IMR-90 (cell line): ENCODE results near the gene EVA1A. TPM values are rescaled to one million over a fixed set of nuclear protein-coding genes. Genes with fewer than 3 reads are reported as not detected.

Source experiments
- ATAC-seq: fragments of 200-7000 bp; cut with Tn5 transposase; 2 replicates; pipeline ENCODE4 v1.9.1; 2020; ENCODE audit warnings: low read depth, mild to moderate bottlenecking, moderate library complexity
- BruUV-seq: library from RNA; stranded (reverse); fragments of 400-500 nt; replicated peaks from 2 replicates; lab custom pipeline; 2021; lab: Mats Ljungman, UMichigan
- CTCF ChIA-PET: fragments of 300-600 bp; formaldehyde crosslinking; extraction: SDS; loops from one replicate; lab custom pipeline; 2021; ENCODE audit warnings: antibody characterized with exemption; lab: Yijun Ruan, JAX
- POLR2A ChIA-PET: fragments of 300-600 bp; sonication (Branson Sonifier 250); formaldehyde crosslinking; loops from one replicate; lab custom pipeline; 2022; ENCODE audit warnings: antibody characterized with exemption; ENCODE audit not compliant: unreplicated experiment; lab: Charles Lee
- DNase-seq: peaks from one replicate; pipeline ENCODE4 v3.0.0; 2013
- H2AFZ ChIP-seq: replicated peaks from 2 replicates; pipeline ENCODE3; 2013; ENCODE audit warnings: low read length, mild to moderate bottlenecking; ENCODE audit not compliant: poor library complexity
- H2AK5ac ChIP-seq: 2 replicates; pipeline ENCODE4 v1.6.1; 2013; ENCODE audit warnings: low read depth, low read length, inconsistent platforms
- H2AK9ac ChIP-seq: replicated peaks from 2 replicates; pipeline ENCODE3; 2013; ENCODE audit warnings: mild to moderate bottlenecking, low read depth, low read length, moderate library complexity; ENCODE audit not compliant: poor library complexity
- H2BK120ac ChIP-seq: 2 replicates; pipeline ENCODE4 v1.6.1; 2013; ENCODE audit warnings: low read depth, low read length, inconsistent platforms
- H2BK15ac ChIP-seq: 3 replicates; pipeline ENCODE4 v1.6.1; 2013; ENCODE audit warnings: low read depth, low read length, inconsistent platforms
- H2BK20ac ChIP-seq: 2 replicates; pipeline ENCODE4 v1.6.1; 2013; ENCODE audit warnings: low read depth, mild to moderate bottlenecking, inconsistent platforms, low read length, moderate library complexity
- H2BK5ac ChIP-seq: 2 replicates; pipeline ENCODE4 v1.6.1; 2013; ENCODE audit warnings: mild to moderate bottlenecking, low read depth, low read length, inconsistent platforms; ENCODE audit not compliant: poor library complexity, severe bottlenecking
- H3K14ac ChIP-seq: replicated peaks from 2 replicates; pipeline ENCODE4 v1.6.1; 2013; ENCODE audit warnings: low read depth, low read length, inconsistent platforms
- H3K18ac ChIP-seq: 2 replicates; pipeline ENCODE4 v1.6.1; 2013; ENCODE audit warnings: low read depth, low read length, control low read depth
- H3K23ac ChIP-seq: 2 replicates; pipeline ENCODE4 v1.6.1; 2013; ENCODE audit warnings: low read depth, low read length, inconsistent platforms
- H3K27ac ChIP-seq: 2 replicates; pipeline ENCODE4 v1.5.1; 2013; ENCODE audit warnings: mild to moderate bottlenecking, control low read depth, low read length; ENCODE audit not compliant: insufficient read depth
- H3K27me3 ChIP-seq: 2 replicates; pipeline ENCODE4 v1.6.1; 2013; ENCODE audit warnings: low read length; ENCODE audit not compliant: control insufficient read depth, insufficient read depth
- H3K36me3 ChIP-seq: 2 replicates; pipeline ENCODE4 v1.6.1; 2013; ENCODE audit warnings: low read length, mixed read lengths; ENCODE audit not compliant: control insufficient read depth, insufficient read depth
- H3K4ac ChIP-seq: 2 replicates; pipeline ENCODE4 v1.6.1; 2013; ENCODE audit warnings: low read depth, low read length, inconsistent platforms
- H3K4me1 ChIP-seq: 2 replicates; pipeline ENCODE4 v1.6.1; 2013; ENCODE audit warnings: low read length, mixed read lengths; ENCODE audit not compliant: control insufficient read depth, insufficient read depth
- H3K4me2 ChIP-seq: 2 replicates; pipeline ENCODE4 v1.6.1; 2013; ENCODE audit warnings: low read depth, mild to moderate bottlenecking, control low read depth, low read length, moderate library complexity
- H3K4me3 ChIP-seq: 2 replicates; pipeline ENCODE4 v1.5.1; 2013; ENCODE audit warnings: low read depth, mild to moderate bottlenecking, control low read depth, low read length, moderate library complexity; ENCODE audit not compliant: insufficient read depth
- H3K56ac ChIP-seq: 2 replicates; pipeline ENCODE4 v1.6.1; 2013; ENCODE audit warnings: low read length, inconsistent platforms; ENCODE audit not compliant: insufficient read depth; ENCODE audit errors: extremely low read depth
- H3K79me1 ChIP-seq, 2 experiments: 2 replicates each; pipeline ENCODE4 v1.6.1; 2013; ENCODE audit warnings: low read length in 2 of 2, inconsistent platforms in 1 of 2, low read depth in 1 of 2
- H3K9ac ChIP-seq: 2 replicates; pipeline ENCODE4 v1.6.1; 2013; ENCODE audit warnings: low read depth, low read length, control low read depth
- H3K9me1 ChIP-seq: 2 replicates; pipeline ENCODE4 v1.6.1; 2013; ENCODE audit warnings: low read length, inconsistent platforms; ENCODE audit not compliant: insufficient read depth
- H3K9me3 ChIP-seq: 2 replicates; pipeline ENCODE4 v1.6.1; 2013; ENCODE audit warnings: low read length; ENCODE audit not compliant: control insufficient read depth, insufficient read depth
- H4K20me1 ChIP-seq: 2 replicates; pipeline ENCODE4 v1.6.1; 2013; ENCODE audit warnings: low read length, inconsistent platforms; ENCODE audit not compliant: insufficient read depth
- H4K5ac ChIP-seq: 2 replicates; pipeline ENCODE4 v1.6.1; 2013; ENCODE audit warnings: mild to moderate bottlenecking, low read depth, low read length, control low read depth
- H4K8ac ChIP-seq, 2 experiments: 2 replicates each; pipeline ENCODE4 v1.6.1; 2013; ENCODE audit warnings: low read depth in 2 of 2, low read length in 2 of 2, control low read depth in 1 of 2, inconsistent platforms in 1 of 2
- H4K91ac ChIP-seq: 2 replicates; pipeline ENCODE4 v1.6.1; 2013; ENCODE audit warnings: low read depth, low read length, inconsistent platforms; ENCODE audit not compliant: insufficient read depth
- CEBPB ChIP-seq: IDR thresholded peaks from 2 replicates; pipeline ENCODE4 v1.6.1; 2012; ENCODE audit warnings: low read depth, low read length, improper control_type of control experiment
- CHD1 ChIP-seq: IDR thresholded peaks from 2 replicates; pipeline ENCODE4 v1.6.1; 2012; ENCODE audit warnings: low read depth, low read length, improper control_type of control experiment
- FOS ChIP-seq: fragments of 150-350 bp; IDR thresholded peaks from 2 replicates; pipeline ENCODE4 v1.6.1; 2016; ENCODE audit warnings: low read depth, low read length
- MAFK ChIP-seq: IDR thresholded peaks from 2 replicates; pipeline ENCODE4 v1.6.1; 2012; ENCODE audit warnings: low read depth, low read length, improper control_type of control experiment
- MAZ ChIP-seq: IDR thresholded peaks from 2 replicates; pipeline ENCODE4 v1.6.1; 2012; ENCODE audit warnings: low read depth, mild to moderate bottlenecking, low read length, improper control_type of control experiment, moderate library complexity, borderline replicate concordance
- MXI1 ChIP-seq: IDR thresholded peaks from 2 replicates; pipeline ENCODE4 v1.6.1; 2012; ENCODE audit warnings: low read depth, mild to moderate bottlenecking, low read length, moderate library complexity, borderline replicate concordance
- NFE2L2 ChIP-seq: fragments of 150-350 bp; IDR thresholded peaks from 2 replicates; pipeline ENCODE4 v1.6.1; 2016; ENCODE audit warnings: low read depth, mild to moderate bottlenecking, low read length
- POLR2A ChIP-seq: IDR thresholded peaks from 2 replicates; pipeline ENCODE4 v1.6.1; 2012; ENCODE audit warnings: mild to moderate bottlenecking, low read depth, low read length
- RCOR1 ChIP-seq: IDR thresholded peaks from 2 replicates; pipeline ENCODE4 v1.6.1; 2012; ENCODE audit warnings: mild to moderate bottlenecking, low read length, improper control_type of control experiment; ENCODE audit not compliant: insufficient replicate concordance
- RFX5 ChIP-seq: IDR thresholded peaks from 2 replicates; pipeline ENCODE4 v1.8.0; 2012; ENCODE audit warnings: low read depth, mild to moderate bottlenecking, low read length, moderate library complexity
- SMC3 ChIP-seq: fragments of 150-350 bp; IDR thresholded peaks from 2 replicates; pipeline ENCODE4 v1.6.1; 2016; ENCODE audit warnings: low read depth, mild to moderate bottlenecking, antibody characterized with exemption, low read length, moderate library complexity
- USF2 ChIP-seq: fragments of 150-350 bp; IDR thresholded peaks from 2 replicates; pipeline ENCODE4 v1.6.1; 2017; ENCODE audit warnings: mild to moderate bottlenecking, antibody characterized with exemption, low read length, low read depth
- whole genome bisulfite sequencing, 2 experiments: methylation state at CpG; one replicate each; pipeline versions ENCODE4 v1.1.5 to v1.1.7; 2013; ENCODE audit warnings: missing lambda C conversion rate in 2 of 2; ENCODE audit not compliant: insufficient read length in 1 of 2; ENCODE audit errors: extremely low coverage in 2 of 2; 5-methylcytosine and 5-hydroxymethylcytosine counted together
- dilution Hi-C: fragments of 300-500 bp; cut with HindIII; formaldehyde crosslinking; loops from one replicate; pipeline ENCODE4 v1.14.3; 2018; ENCODE audit warnings: low sequenced_read_pairs; ENCODE audit not compliant: unreplicated experiment
- in situ Hi-C: fragments of 300-500 bp; cut with MboI; formaldehyde crosslinking; loops from 3 replicates; pipeline ENCODE4 v1.14.3; 2019; ENCODE audit warnings: low sequenced_read_pairs, inconsistent platforms, mixed read lengths
- intact Hi-C: fragments of 100-400 bp; cut with micrococcal nuclease; formaldehyde crosslinking; loops from 2 replicates; pipeline ENCODE4 v1.10.0; 2022
- polyA plus RNA-seq, 3 experiments: library from polyadenylated mRNA; depleted of rRNA; stranded (reverse); fragments of >200 nt; gene quantifications; 2 replicates each; pipeline ENCODE4 v1.2.3, GENCODE V29; 2012; ENCODE audit warnings: low replicate concordance in 1 of 3
- total RNA-seq: library from RNA; depleted of rRNA; stranded (reverse); fragments of >200 nt; gene quantifications from 2 replicates; pipeline ENCODE4 v1.2.3, GENCODE V29; 2012
- TF ChIP-seq, protein P1 (sequence below): conservative IDR thresholded peaks from 2 replicates; pipeline ENCODE4 v1.5.1; 2012; ENCODE audit warnings: mild to moderate bottlenecking, low read depth, low read length, improper control_type of control experiment
- TF ChIP-seq, protein P2 (sequence below): fragments of 150-350 bp; IDR thresholded peaks from 2 replicates; pipeline ENCODE4 v1.6.1; 2016; ENCODE audit warnings: low read depth, mild to moderate bottlenecking, low read length, moderate library complexity, borderline replicate concordance

Gene EVA1A
- total and polyA plus RNA-seq, 2 of the 4 experiments (the other 2 are of a cell fraction) = 54.5 to 93.7 TPM

DNA sequence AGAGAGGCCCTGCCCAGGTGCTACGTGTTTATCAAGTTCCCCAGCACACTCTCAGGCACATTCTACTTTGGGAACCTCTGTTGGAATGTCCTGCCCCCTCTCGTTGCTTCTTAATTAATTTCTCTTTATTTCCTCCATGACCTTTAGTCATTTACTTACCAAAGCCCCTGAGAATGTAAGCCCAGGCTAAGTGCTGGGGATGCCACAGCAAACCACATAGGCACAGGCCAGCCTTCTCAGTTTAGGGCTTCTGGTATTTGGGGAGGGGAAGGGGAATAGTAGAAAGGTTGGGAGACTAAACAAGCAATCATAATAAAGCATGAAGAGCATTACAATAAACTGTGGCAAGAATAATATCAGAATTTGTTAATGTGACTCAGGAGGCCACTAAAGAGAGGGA is 85.7 kb downstream of the EVA1A start:
- no TSS peak for BruUV-seq
- Histone ChIP-seq H2BK120ac (no peak overlapping the region), H2BK15ac (no peak overlapping the region), H3K27me3 (peaks cover 15% of the 10 kb centered on the region), H3K4me3 (no peak overlapping the region), H4K91ac (no peak overlapping the region), H3K14ac (no peak overlapping the region), H4K20me1 (no peaks in the 10 kb centered on the region), H3K4ac (no peak overlapping the region), H2BK20ac (no peak overlapping the region), H3K9me1 (no peaks in the 10 kb centered on the region), H3K18ac (no peak overlapping the region), H4K8ac (no peak overlapping the region), H3K9me3 (no peaks in the 10 kb centered on the region), H4K5ac (no peak overlapping the region), H3K56ac (no peak overlapping the region), H3K23ac (no peak overlapping the region), H3K4me2 (no peak overlapping the region), H3K79me1 (no peaks in the 10 kb centered on the region), H3K9ac (no peak overlapping the region), H2AK5ac (no peak overlapping the region), H2BK5ac (no peak overlapping the region), H2AK9ac (no peak overlapping the region), H3K27ac (no peak overlapping the region), H2AFZ (no peak overlapping the region), H3K36me3 (no peaks in the 10 kb centered on the region), H3K4me1 (peaks cover 1% of the 10 kb centered on the region; the same call in 1 of the 2 replicates)
- DNase-seq (no peak), ATAC-seq (no peak)
- in situ Hi-C loops (no loop called here), dilution Hi-C loops (no loop called here), intact Hi-C loops (no loop called here)
- TF ChIP-seq, protein P1, sequence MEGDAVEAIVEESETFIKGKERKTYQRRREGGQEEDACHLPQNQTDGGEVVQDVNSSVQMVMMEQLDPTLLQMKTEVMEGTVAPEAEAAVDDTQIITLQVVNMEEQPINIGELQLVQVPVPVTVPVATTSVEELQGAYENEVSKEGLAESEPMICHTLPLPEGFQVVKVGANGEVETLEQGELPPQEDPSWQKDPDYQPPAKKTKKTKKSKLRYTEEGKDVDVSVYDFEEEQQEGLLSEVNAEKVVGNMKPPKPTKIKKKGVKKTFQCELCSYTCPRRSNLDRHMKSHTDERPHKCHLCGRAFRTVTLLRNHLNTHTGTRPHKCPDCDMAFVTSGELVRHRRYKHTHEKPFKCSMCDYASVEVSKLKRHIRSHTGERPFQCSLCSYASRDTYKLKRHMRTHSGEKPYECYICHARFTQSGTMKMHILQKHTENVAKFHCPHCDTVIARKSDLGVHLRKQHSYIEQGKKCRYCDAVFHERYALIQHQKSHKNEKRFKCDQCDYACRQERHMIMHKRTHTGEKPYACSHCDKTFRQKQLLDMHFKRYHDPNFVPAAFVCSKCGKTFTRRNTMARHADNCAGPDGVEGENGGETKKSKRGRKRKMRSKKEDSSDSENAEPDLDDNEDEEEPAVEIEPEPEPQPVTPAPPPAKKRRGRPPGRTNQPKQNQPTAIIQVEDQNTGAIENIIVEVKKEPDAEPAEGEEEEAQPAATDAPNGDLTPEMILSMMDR = no peak
- TF ChIP-seq CEBPB (no peak), RFX5 (no peak), FOS (no peak), CHD1 (no peak), RCOR1 (no peak), MAFK (no peak), POLR2A (no peak), MAZ (no peak), USF2 (no peak), NFE2L2 (no peak), MXI1 (no peak), SMC3 (no peak)
- TF ChIP-seq, protein P2, sequence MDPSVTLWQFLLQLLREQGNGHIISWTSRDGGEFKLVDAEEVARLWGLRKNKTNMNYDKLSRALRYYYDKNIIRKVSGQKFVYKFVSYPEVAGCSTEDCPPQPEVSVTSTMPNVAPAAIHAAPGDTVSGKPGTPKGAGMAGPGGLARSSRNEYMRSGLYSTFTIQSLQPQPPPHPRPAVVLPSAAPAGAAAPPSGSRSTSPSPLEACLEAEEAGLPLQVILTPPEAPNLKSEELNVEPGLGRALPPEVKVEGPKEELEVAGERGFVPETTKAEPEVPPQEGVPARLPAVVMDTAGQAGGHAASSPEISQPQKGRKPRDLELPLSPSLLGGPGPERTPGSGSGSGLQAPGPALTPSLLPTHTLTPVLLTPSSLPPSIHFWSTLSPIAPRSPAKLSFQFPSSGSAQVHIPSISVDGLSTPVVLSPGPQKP = no peak
- POLR2A ChIA-PET = no interaction called here
- 67% methylated on average over 1 of the region's 2 CpGs; no CpG with 5 or more reads in 1 of the 2 experiments for WGBS, 2 experiments
- CTCF ChIA-PET = no interaction called here
